GM12875 (cell line): ENCODE measurements around the gene BCL2L12.
A peak's percentile ranks its signal among the peaks of the same experiment; 100 is the strongest.

Source experiments
- H3K4me3 ChIP-seq: one replicate; pipeline ENCODE4 v1.5.1; 2011; ENCODE audit warnings: low read depth, low read length, control low read depth
- CTCF ChIP-seq: IDR thresholded peaks from 2 replicates; pipeline ENCODE4 v1.5.1; 2011; ENCODE audit warnings: low read depth, mild to moderate bottlenecking, control low read depth, inconsistent platforms, low read length, moderate library complexity, borderline replicate concordance; ENCODE audit not compliant: insufficient read depth

Gene BCL2L12

GRCh38 chr19:49669516-49669915 is 3.8 kb downstream of the BCL2L12 start:
- H3K4me3 ChIP-seq, result no peak overlapping the region
- TF ChIP-seq CTCF, result no peak

- peak; percentile 99 for TF ChIP-seq CTCF
- no peak overlapping the region for H3K4me3 ChIP-seq
These were observed 6.6 kb downstream of the BCL2L12 start for GRCh38 chr19:49672131-49672919.

GRCh38 chr19:49676136-49676783 is 10.5 kb downstream of the BCL2L12 start:
- peak overlapping the region; percentile 71 for H3K4me3 ChIP-seq
- TF ChIP-seq CTCF, result no peak

- TF ChIP-seq CTCF, result no peak
- H3K4me3 ChIP-seq, result peak overlapping the region; percentile 94
These were observed 11.1 kb downstream of the BCL2L12 start for GRCh38 chr19:49676784-49677230.

- no peak for TF ChIP-seq CTCF
These were observed 11.6 kb downstream of the BCL2L12 start, which contains the start of gene PRMT1 for GRCh38 chr19:49677231-49677900. TSS of gene PRMT1 (plus strand) at chr19:49677271. CDS start at chr19:49677281, 10 bp downstream.

GRCh38 chr19:49677901-49678674 is 12.4 kb downstream of the BCL2L12 start:
- H3K4me3 ChIP-seq, result peak overlapping the region; percentile 94
- TF ChIP-seq CTCF, result peak; percentile 58; the same call in 1 of the 2 replicates

More at GRCh38 chr19:49677231-49677900, 11.6 kb downstream of the BCL2L12 start, which contains the start of gene PRMT1:
- H3K4me3 ChIP-seq, result peak within 1 kb of the TSS; percentile 94
